ENCODE results near the gene SNRNP27.

The SNRNP27 gene

GRCh38 chr2:69914950-69915945 is 21.5 kb downstream of the SNRNP27 start, which contains the start of gene MXD1:
TSS of gene MXD1 (plus strand) at chr2:69915109. CDS start at chr2:69915331, 222 bp downstream.
- peak in 12 of 51 donors; percentile 25 to 100 (median 46) for DNase-seq

DNA sequence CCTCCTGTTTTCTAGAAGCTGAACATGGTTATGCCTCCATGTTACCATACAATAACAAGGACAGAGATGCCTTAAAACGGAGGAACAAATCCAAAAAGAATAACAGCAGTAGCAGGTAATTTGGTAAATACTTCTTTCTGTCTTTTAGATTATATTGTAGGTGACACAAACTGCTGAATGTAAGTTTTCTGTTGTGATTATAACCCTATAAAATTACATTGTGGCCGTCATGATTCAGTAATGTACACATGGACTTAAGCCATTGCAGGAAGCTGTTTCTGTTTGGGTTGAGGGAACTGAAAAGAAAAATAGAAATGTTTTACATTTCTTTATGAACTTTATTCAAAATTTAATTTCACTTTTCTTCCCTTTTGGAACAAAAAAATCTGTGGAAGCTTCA is 22.4 kb downstream of the SNRNP27 start:
- no peak for DNase-seq

DNA sequence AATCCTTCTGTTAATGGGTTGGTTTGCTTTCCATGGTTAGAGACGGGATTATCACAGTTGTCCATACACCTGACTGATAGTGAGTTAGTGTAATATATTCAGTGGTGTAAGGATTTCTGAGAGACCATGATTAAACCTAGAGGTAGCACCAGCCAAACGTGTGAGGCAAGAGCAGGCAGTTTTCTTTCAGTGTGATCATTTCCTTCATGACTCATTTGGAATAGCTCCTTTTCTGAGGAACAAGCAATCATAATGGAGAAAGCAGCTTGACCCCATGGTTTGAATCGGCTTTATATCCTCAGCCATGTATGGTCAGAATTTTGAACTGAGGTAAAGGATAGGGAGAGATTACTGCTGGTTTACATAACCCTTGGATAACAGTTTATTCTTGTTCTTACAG is 24.1 kb downstream of the SNRNP27 start:
- peak in 1 of 51 donors; percentile 12 for DNase-seq

- DNase-seq, result no peak
Measured at GRCh38 chr2:69918401-69918800, 24.6 kb downstream of the SNRNP27 start.

- DNase-seq, result no peak
Measured at GRCh38 chr2:69923116-69923515, 29.4 kb downstream of the SNRNP27 start.

DNA sequence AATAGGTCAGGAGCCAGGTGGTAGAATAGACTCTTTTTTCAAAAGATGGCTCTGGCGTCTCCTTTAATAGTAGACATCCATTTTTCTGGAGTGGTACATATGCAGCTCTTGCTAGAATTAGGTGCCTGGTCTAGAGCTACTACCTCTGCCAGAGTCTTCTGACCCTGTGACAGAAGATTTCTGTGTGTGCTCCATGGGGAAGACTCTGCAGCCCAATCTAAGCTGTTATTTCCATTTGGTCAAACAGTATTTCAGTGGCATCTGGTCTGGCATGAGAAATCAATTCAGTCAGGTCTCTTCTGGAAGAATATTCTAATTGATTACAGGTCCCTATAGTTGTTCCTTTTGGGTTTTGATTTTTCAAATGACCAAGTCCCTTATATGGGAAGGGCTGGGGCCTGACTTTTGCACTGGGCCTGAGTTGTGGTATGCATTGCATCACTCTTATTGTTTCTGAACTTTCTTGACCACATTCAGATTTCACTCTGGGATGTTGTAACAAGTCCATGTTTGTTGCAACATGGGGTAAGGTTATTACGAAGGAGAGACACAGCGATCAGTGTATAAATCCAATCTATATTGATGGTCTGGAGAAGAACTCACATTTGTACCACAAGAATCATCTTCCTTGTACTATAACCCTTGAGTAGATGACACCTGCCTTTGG is 33.2 kb downstream of the SNRNP27 start:
- no peak for DNase-seq

- peak in 8 of 51 donors; percentile 17 to 37 (median 23) for DNase-seq
Measured at GRCh38 chr2:69931832-69932595, 38.3 kb downstream of the SNRNP27 start.

- no peak for DNase-seq
Measured at GRCh38 chr2:69932596-69932922, 38.8 kb downstream of the SNRNP27 start.

- DNase-seq, result no peak
Measured at GRCh38 chr2:69933254-69933828, 39.6 kb downstream of the SNRNP27 start.

DNA sequence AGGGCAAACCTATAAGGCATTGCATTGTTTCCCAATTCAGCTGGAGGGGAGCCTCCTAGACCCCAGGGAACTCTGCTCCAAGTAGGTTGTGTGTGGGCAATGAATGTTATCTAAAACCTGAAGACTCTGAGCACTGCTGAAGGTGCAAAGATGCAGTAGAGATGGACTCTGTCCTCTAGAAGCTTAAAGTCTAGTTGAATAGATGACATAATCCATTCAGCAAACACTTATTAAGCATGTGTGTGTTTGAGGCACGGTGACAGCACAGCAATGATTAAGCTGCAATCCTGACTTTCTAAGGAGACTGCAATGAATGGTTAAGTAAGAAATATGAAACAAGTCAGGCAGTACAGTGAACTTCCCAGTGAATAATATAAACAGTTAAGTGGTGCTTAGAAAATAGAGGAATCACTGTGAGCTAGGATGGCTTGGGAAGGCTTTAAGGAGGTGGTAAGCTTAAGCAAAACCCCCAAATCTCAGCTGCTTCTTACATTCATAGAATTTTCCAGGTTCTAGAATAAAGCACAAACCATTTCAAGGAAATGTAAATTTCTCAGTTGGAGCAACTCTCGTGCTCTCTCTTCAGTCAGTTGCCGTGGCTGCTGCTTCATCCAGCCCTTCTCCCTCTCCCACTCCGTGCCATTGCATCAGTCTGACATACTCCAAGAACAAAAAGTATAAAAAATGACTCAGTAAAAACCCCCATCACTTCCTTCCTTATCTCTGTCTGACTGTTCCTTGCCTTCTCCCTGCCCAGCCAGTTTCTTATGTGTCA is 40.3 kb downstream of the SNRNP27 start:
- peak in 3 of 51 donors; percentile 10 to 23 (median 21) for DNase-seq

- DNase-seq, result no peak
Measured at GRCh38 chr2:69934614-69934908, 40.8 kb downstream of the SNRNP27 start.

GRCh38 chr2:69935011-69935410 is 41.3 kb downstream of the SNRNP27 start:
- DNase-seq, result no peak

DNA sequence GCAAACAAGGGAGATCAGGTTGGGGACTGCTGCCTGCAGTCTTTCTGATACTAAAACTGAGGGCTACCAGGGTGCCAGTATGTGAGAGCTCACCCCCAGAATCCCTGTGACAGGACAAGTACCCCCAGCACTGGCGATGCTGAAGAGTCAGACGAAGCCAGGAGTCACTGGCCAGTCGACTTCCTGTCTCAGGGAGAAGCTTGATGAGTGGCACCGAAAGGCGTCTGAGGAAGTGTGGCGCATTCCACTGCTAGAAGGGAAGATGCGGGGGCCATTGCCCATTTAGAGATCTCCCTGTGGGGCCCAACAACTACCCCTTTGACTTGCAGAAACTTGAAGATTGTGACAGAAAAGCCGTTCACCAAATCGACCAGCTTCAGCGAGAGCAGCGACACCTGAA is 43.1 kb downstream of the SNRNP27 start:
- no peak for DNase-seq

GRCh38 chr2:69937968-69938367 is 44.2 kb downstream of the SNRNP27 start:
- no peak for DNase-seq

DNA sequence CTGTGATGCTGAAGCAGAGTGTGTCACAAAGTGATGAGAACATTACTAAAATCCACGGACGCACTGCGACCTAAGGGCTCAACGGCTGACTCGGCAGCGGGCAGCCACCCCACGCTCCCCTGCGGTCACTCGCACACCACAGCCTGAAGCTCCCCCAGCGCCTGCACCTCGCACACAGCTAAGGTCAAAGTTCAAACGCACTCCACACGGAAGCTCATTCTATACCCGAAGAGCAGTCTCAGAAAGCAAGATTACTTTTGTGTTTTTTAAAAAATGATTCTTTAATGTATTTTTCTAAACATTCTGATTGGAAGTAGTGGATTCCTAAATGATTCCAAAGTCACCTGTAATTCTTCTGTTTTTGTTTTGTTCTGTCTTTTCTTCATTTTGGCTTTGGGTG is 46.0 kb downstream of the SNRNP27 start:
- no peak for DNase-seq

GRCh38 chr2:69940691-69941090 is 46.9 kb downstream of the SNRNP27 start:
- DNase-seq, result no peak

DNA sequence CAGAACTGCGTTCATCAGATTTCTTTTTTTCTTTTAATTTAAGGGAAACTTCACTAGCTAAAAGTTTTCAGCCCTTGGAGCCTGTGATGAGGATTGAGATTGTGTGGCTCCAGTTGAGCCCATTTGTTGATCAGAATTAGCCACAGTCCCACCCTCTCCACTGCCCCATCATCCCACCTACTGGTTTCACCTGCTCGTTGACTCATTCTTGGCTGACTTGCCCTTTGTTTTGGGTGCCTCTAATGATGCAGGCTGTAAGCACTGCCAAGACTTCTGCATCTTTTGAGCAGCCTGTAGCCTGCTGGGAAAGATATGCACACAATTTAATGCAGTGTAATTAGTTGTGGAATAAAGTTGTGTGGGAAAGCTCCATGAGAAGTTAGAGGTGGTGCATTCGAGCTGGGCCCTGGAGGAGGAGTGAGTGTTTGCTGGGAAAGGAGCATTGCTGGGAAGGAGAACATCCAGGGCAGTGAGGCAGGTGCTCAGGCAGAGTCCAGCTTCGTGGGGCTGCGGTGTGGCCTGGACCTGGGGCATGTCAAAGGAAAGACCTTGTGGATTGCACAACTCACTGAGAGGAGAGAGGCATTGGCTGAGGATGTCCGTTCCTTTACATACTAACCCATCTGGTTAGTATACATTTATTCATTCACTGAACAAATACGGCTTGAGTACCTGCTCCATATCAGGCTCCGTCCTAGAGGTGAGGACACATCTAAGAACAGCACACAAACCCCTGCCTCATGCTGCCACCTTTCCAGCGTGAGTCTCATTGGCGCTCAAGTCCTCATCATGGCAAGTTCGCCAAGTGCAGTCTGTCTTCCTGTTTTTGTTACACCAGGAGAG is 49.5 kb downstream of the SNRNP27 start:
- no peak for DNase-seq

- no peak for DNase-seq
Measured at GRCh38 chr2:69943843-69944525, 50.2 kb downstream of the SNRNP27 start.

DNA sequence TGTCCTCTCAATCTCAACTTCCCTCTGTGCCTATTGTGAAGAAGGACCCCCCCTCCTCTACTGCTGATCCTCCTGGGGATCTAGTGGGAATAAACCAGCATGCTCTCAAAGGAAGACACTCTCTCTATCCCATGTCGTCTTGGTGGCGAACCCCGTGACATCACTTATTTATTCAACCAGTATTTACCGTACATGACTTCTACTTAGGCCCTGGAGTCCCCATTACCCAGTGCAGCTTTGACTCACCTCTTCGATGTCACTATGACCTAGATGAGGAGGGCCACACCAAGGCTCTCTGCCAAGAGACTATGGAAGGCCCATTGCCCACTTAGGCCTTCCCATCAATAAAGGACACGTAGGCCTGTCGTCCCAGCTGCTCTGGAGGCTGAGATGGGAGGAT is 51.0 kb downstream of the SNRNP27 start:
- DNase-seq, result no peak
